Upper lobe of left lung (tissue), 6 donors: ENCODE data around the gene NUDCD3. TPM values are rescaled to one million over a fixed set of nuclear protein-coding genes. Genes with fewer than 3 reads are reported as not detected.

ENCODE experiments used
- ATAC-seq, 2 donors: fragments of 200-7000 bp; cut with Tn5 transposase; one replicate each; pipeline ENCODE4 v1.9.1; 2022; ENCODE audit warnings: mild to moderate bottlenecking in 2 of 2, moderate library complexity in 2 of 2; ENCODE audit not compliant: low FRiP score in 2 of 2
- DNase-seq, 2 donors: peaks; one replicate each; pipeline ENCODE4 v3.0.0-alpha.2; 2019 to 2020
- H3K27ac ChIP-seq, 4 donors: fragments of 200-600 bp; sonication (generic); one replicate each; pipeline ENCODE4 v1.5.1; 2016 to 2019
- H3K27me3 ChIP-seq, 4 donors: fragments of 200-600 bp; sonication (generic); one replicate each; pipeline ENCODE4 v1.5.1; 2017 to 2019
- H3K36me3 ChIP-seq, 4 donors: fragments of 200-600 bp; sonication (generic); one replicate each; pipeline ENCODE4 v1.5.1; 2016 to 2019
- H3K4me1 ChIP-seq, 4 donors: fragments of 200-600 bp; sonication (generic); one replicate each; pipeline ENCODE4 v1.5.1; 2018 to 2019
- H3K4me3 ChIP-seq, 4 donors: fragments of 200-600 bp; sonication (generic); one replicate each; pipeline ENCODE4 v1.5.1; 2017 to 2019; ENCODE audit warnings: mild to moderate bottlenecking in 2 of 4, moderate library complexity in 1 of 4
- H3K9me3 ChIP-seq, 4 donors: fragments of 200-600 bp; sonication (generic); one replicate each; pipeline ENCODE4 v1.5.1; 2018 to 2019
- CTCF ChIP-seq, 6 experiments: fragments of 450-650 bp in 4 of 6; fragments of 200-600 bp in 2 of 6; sonication (generic) in 2 of 6; IDR thresholded peaks; one replicate each; pipeline ENCODE4 v1.5.1; 2016 to 2019; ENCODE audit warnings: antibody characterized with exemption in 6 of 6
- EP300 ChIP-seq, 4 donors: sonication (generic); formaldehyde crosslinking; IDR thresholded peaks; one replicate each; pipeline ENCODE4 v1.5.1; 2017; ENCODE audit warnings: antibody characterized with exemption in 4 of 4, control low read depth in 2 of 4
- POLR2A ChIP-seq, 4 donors: fragments of 450-650 bp; IDR thresholded peaks; one replicate each; pipeline ENCODE4 v1.5.1; 2016 to 2017; ENCODE audit warnings: antibody characterized with exemption in 4 of 4, mild to moderate bottlenecking in 2 of 4
- POLR2AphosphoS5 ChIP-seq, 2 donors: sonication (generic); formaldehyde crosslinking; IDR thresholded peaks; one replicate each; pipeline ENCODE4 v1.5.1; 2017; ENCODE audit warnings: antibody characterized with exemption in 2 of 2
- WGBS, 2 donors: methylation state at CpG; one replicate each; pipeline ENCODE4 v1.1.5; 2017 to 2018; 5-methylcytosine and 5-hydroxymethylcytosine counted together
- total RNA-seq, 6 donors: library from RNA; depleted of rRNA in 4 of 6; stranded (reverse); fragments of >200 nt in 4 of 6; gene quantifications; one replicate each; pipeline versions ENCODE4 v1.1.0 to v1.2.1, GENCODE V29; 2016 to 2021
- donor health status: DM: no; HTN: no; CAD: no; lungs with moderate emphysema.
- donor health status: DM: no; HTN: yes; CAD: no; lungs with severe emphysema.

The NUDCD3 gene
- total RNA-seq, 6 donors from 2014 or later, result 48.5 to 104 (median 56.3) TPM

GRCh38 chr7:44383566-44383965 is 106.9 kb downstream of the NUDCD3 start:
- 82 to 94% methylated on average over 8 to 11 of the region's 11 CpGs for WGBS, 2 donors

GRCh38 chr7:44382459-44383265 is 107.8 kb downstream of the NUDCD3 start:
- H3K9me3 ChIP-seq, result no peaks in the 10 kb centered on the region
- no peak overlapping the region for H3K27ac ChIP-seq
- H3K27me3 ChIP-seq, result no peaks in the 10 kb centered on the region
- DNase-seq, result no peak
- H3K36me3 ChIP-seq, result peaks cover 5 to 61% (median 41%) of the 10 kb centered on the region in 4 donors
- no peak overlapping the region for H3K4me3 ChIP-seq
- TF ChIP-seq POLR2AphosphoS5 (IDR thresholded peaks at IDR 0.05), result no peak
- no peak for TF ChIP-seq CTCF (IDR thresholded peaks at IDR 0.05)
- TF ChIP-seq EP300 (IDR thresholded peaks at IDR 0.05), result no peak
- no peak for ATAC-seq
- WGBS, 2 donors, result 83 to 88% methylated on average over 8 to 13 of the region's 13 CpGs
- H3K4me1 ChIP-seq, result peaks cover 0 to 15% (median 4%) of the 10 kb centered on the region in 4 donors

More at GRCh38 chr7:44383566-44383965, 106.9 kb downstream of the NUDCD3 start:
- DNase-seq (no peak), ATAC-seq (no peak)
- H3K27me3 ChIP-seq, result no peaks in the 10 kb centered on the region
- no peak overlapping the region for H3K4me3 ChIP-seq
- H3K9me3 ChIP-seq, result no peaks in the 10 kb centered on the region
- TF ChIP-seq POLR2AphosphoS5 (IDR thresholded peaks at IDR 0.05) (no peak), EP300 (IDR thresholded peaks at IDR 0.05) (no peak), CTCF (IDR thresholded peaks at IDR 0.05) (no peak), POLR2A (IDR thresholded peaks at IDR 0.05) (no peak)
- no peak overlapping the region for H3K27ac ChIP-seq
- H3K4me1 ChIP-seq, result peaks cover 0 to 10% (median 3%) of the 10 kb centered on the region in 4 donors
- H3K36me3 ChIP-seq, result peaks cover 7 to 70% (median 48%) of the 10 kb centered on the region in 4 donors

GRCh38 chr7:44381494-44382220 is 108.8 kb downstream of the NUDCD3 start:
- no peak overlapping the region for H3K4me3 ChIP-seq
- H3K4me1 ChIP-seq, result peaks cover 0 to 15% (median 4%) of the 10 kb centered on the region in 4 donors
- no peak overlapping the region for H3K27ac ChIP-seq
- H3K27me3 ChIP-seq, result no peaks in the 10 kb centered on the region
- ATAC-seq (no peak), DNase-seq (no peak)
- peaks cover 5 to 52% (median 32%) of the 10 kb centered on the region in 4 donors for H3K36me3 ChIP-seq
- no peaks in the 10 kb centered on the region for H3K9me3 ChIP-seq
- WGBS, 2 donors, result 75 to 97% methylated on average over 4 to 9 of the region's 9 CpGs
- TF ChIP-seq EP300 (IDR thresholded peaks at IDR 0.05) (no peak), POLR2AphosphoS5 (IDR thresholded peaks at IDR 0.05) (no peak), POLR2A (IDR thresholded peaks at IDR 0.05) (no peak), CTCF (IDR thresholded peaks at IDR 0.05) (no peak)

GRCh38 chr7:44380831-44381493 is 109.5 kb downstream of the NUDCD3 start:
- H3K36me3 ChIP-seq, result peaks cover 5 to 45% (median 28%) of the 10 kb centered on the region in 4 donors

More at GRCh38 chr7:44380831-44381493, 109.5 kb downstream of the NUDCD3 start:
- TF ChIP-seq POLR2AphosphoS5 (IDR thresholded peaks at IDR 0.05) (no peak), EP300 (IDR thresholded peaks at IDR 0.05) (no peak), CTCF (IDR thresholded peaks at IDR 0.05) (no peak), POLR2A (IDR thresholded peaks at IDR 0.05) (no peak)
- 98 to 100% methylated on average over 1 to 4 of the region's 4 CpGs for WGBS, 2 donors
- ATAC-seq, result no peak
- H3K27ac ChIP-seq, result no peak overlapping the region
- no peak for DNase-seq
- peaks cover 0 to 15% (median 4%) of the 10 kb centered on the region in 4 donors for H3K4me1 ChIP-seq
- no peaks in the 10 kb centered on the region for H3K9me3 ChIP-seq
- no peak overlapping the region for H3K4me3 ChIP-seq
- no peaks in the 10 kb centered on the region for H3K27me3 ChIP-seq
